Measurements from ENCODE around the gene TBC1D17.

- no peak for TF ChIP-seq CTCF (IDR thresholded peaks at IDR 0.05 in 8 of 11, conservative IDR thresholded peaks at IDR 0.05 in 3 of 11)
- no peak for TF ChIP-seq POLR2AphosphoS5 (IDR thresholded peaks at IDR 0.05)
- TF ChIP-seq POLR2A (IDR thresholded peaks at IDR 0.05): no peak
These were observed 46.7 kb upstream of the TBC1D17 start for GRCh38 chr19:49830766-49831165.
